Measurements from ENCODE around the gene SERAC1. TPM values are rescaled to one million over a fixed set of nuclear protein-coding genes. Genes with fewer than 3 reads are reported as not detected.

SERAC1 gene
- total and polyA plus RNA-seq, 10 of the 15 experiments (the other 5 are each of a cell fraction or from before 2014, with no cell fraction given), result 0.76 to 2.9 (median 2.2) TPM

- WGBS (ENCODE audit: insufficient coverage, insufficient replicate concordance, low lambda C conversion rate, missing lambda C conversion rate), result 99% methylated on average over 10 of the region's 10 CpGs
- ATAC-seq (no peak), FAIRE-seq (no peak), DNase-seq (ENCODE audit: low read depth, low spot score) (no peak)
- H4K20me1 ChIP-seq (ENCODE audit: control insufficient read depth, insufficient read depth), result no peaks in the 10 kb centered on the region
- no peak overlapping the region for H2AFZ ChIP-seq (ENCODE audit: control insufficient read depth, low read depth, low read length)
- CTCF ChIA-PET, result no interaction called here
- no peaks in the 10 kb centered on the region for H3K79me2 ChIP-seq (ENCODE audit: control insufficient read depth, insufficient read depth, low read length)
- H3K4me2 ChIP-seq (ENCODE audit: control insufficient read depth, insufficient read depth), result no peak overlapping the region
- no peak overlapping the region for H3K9ac ChIP-seq (ENCODE audit: control insufficient read depth, insufficient read depth, low read length)
- no peaks in the 10 kb centered on the region for H3K27me3 ChIP-seq (replicated peaks in 1 of 2; ENCODE audit: control insufficient read depth in 2 of 2, insufficient read depth in 2 of 2, low read length in 1 of 2)
- SMC1A ChIA-PET (ENCODE audit: uncharacterized antibody, unreplicated experiment), result no interaction called here
- in situ Hi-C loops (cut with MboI), result no loop called here
- no peak overlapping the region for H3K27ac ChIP-seq (ENCODE audit: control insufficient read depth, insufficient read depth)
- no TSS peak for BruUV-seq (replicated peaks)
- no peaks in the 10 kb centered on the region for H3K4me1 ChIP-seq (ENCODE audit: control insufficient read depth, insufficient read depth, low read length)
- no peaks in the 10 kb centered on the region for H3K36me3 ChIP-seq (ENCODE audit: control insufficient read depth in 2 of 2, insufficient read depth in 2 of 2, low read length in 1 of 2)
- intact Hi-C loops (cut with micrococcal nuclease; ENCODE audit: unreplicated experiment), result loop anchor here (10.0 kb wide), 2 partner anchors 173 to 763 kb away; no protein-coding TSS in a partner anchor
- TF ChIP-seq USF2 (IDR thresholded peaks at IDR 0.05; ENCODE audit: borderline replicate concordance, low read depth, low read length), result no peak
- TF ChIP-seq POLR2AphosphoS5 (IDR thresholded peaks at IDR 0.05; ENCODE audit: low read length), result no peak
- TF ChIP-seq SIX5 (IDR thresholded peaks at IDR 0.05; ENCODE audit: low read depth, low read length, severe bottlenecking), result no peak
- TF ChIP-seq ZBTB11 (CRISPR knock-in tag; IDR thresholded peaks at IDR 0.05), result no peak
- TF ChIP-seq DPF2 (IDR thresholded peaks at IDR 0.05), result no peak
- TF ChIP-seq PKNOX1 (IDR thresholded peaks at IDR 0.05), result no peak
- no peak for TF ChIP-seq NRF1 (conservative IDR thresholded peaks at IDR 0.05; ENCODE audit: low read depth, low read length)
- no peak for TF ChIP-seq ZNF24 (IDR thresholded peaks at IDR 0.05)
- no peak for TF ChIP-seq NR2C1 (IDR thresholded peaks at IDR 0.05)
- TF ChIP-seq E4F1 (IDR thresholded peaks at IDR 0.05; ENCODE audit: borderline replicate concordance, partially characterized antibody), result no peak
- RAD21 ChIA-PET (ENCODE audit: unreplicated experiment), result no interaction called here
- POLR2A ChIA-PET, result no interaction called here
- H3K9me3 ChIP-seq (replicated peaks; ENCODE audit: control insufficient read depth, insufficient read depth, low read length), result no peaks in the 10 kb centered on the region
- H3K4me3 ChIP-seq, result no peak overlapping the region
These were observed 90.4 kb downstream of the SERAC1 start for GRCh38 chr6:158077676-158078075.

Measured in GM12878 (cell line).